ENCODE measurements around the gene STXBP5. TPM values are rescaled to one million over a fixed set of nuclear protein-coding genes. Genes with fewer than 3 reads are reported as not detected.

Gene STXBP5
- total and polyA plus RNA-seq, 2 of the 4 experiments (the other 2 are of a cell fraction): 13.2 to 46.4 TPM

- no peaks in the 10 kb centered on the region for H3K9me1 ChIP-seq (ENCODE audit: insufficient read depth, low read length)
- intact Hi-C loops (cut with micrococcal nuclease): no loop called here
- H3K4me3 ChIP-seq (ENCODE audit: insufficient read depth, low read depth, low read length): no peak overlapping the region
- peaks cover 7% of the 10 kb centered on the region for H3K36me3 ChIP-seq (ENCODE audit: control insufficient read depth, insufficient read depth, low read length)
- no peak overlapping the region for H2AFZ ChIP-seq (replicated peaks; ENCODE audit: low read length, poor library complexity)
- BruUV-seq (replicated peaks): no TSS peak
- H3K27me3 ChIP-seq (ENCODE audit: control insufficient read depth, insufficient read depth, low read length): no peaks in the 10 kb centered on the region
- no peak overlapping the region for H4K91ac ChIP-seq (ENCODE audit: insufficient read depth, low read depth, low read length)
- no peak for ATAC-seq (ENCODE audit: low read depth)
- no peak overlapping the region for H3K23ac ChIP-seq (ENCODE audit: low read depth, low read length)
- no peak overlapping the region for H3K9ac ChIP-seq (ENCODE audit: low read depth, low read length)
- no peak overlapping the region for H3K14ac ChIP-seq (replicated peaks; ENCODE audit: low read depth, low read length)
- no peak overlapping the region for H3K4me2 ChIP-seq (ENCODE audit: low read depth, low read length)
- H3K4ac ChIP-seq (ENCODE audit: low read depth, low read length): no peak overlapping the region
- no peak overlapping the region for H2BK15ac ChIP-seq (ENCODE audit: low read depth, low read length)
- dilution Hi-C loops (cut with HindIII; ENCODE audit: low sequenced_read_pairs, unreplicated experiment): no loop called here
- ChIA-PET POLR2A (ENCODE audit: unreplicated experiment) (no interaction called here), CTCF (no interaction called here)
- H2BK20ac ChIP-seq (ENCODE audit: low read depth, low read length): no peak overlapping the region
- H3K56ac ChIP-seq (ENCODE audit: extremely low read depth, insufficient read depth, low read length): no peak overlapping the region
- in situ Hi-C loops (cut with MboI; ENCODE audit: low sequenced_read_pairs): no loop called here
- no peak overlapping the region for H2AK5ac ChIP-seq (ENCODE audit: low read depth, low read length)
- no peaks in the 10 kb centered on the region; a peak in 1 of 4 replicates for H3K79me1 ChIP-seq (ENCODE audit: low read depth in 1 of 2, low read length in 2 of 2)
- H2AK9ac ChIP-seq (replicated peaks; ENCODE audit: low read depth, low read length, poor library complexity): no peak overlapping the region
- TF ChIP-seq ELK1 (IDR thresholded peaks at IDR 0.05; ENCODE audit: borderline replicate concordance, low read depth, low read length): no peak
- TF ChIP-seq MXI1 (IDR thresholded peaks at IDR 0.05; ENCODE audit: borderline replicate concordance, low read depth, low read length): no peak
- no peak for TF ChIP-seq RCOR1 (IDR thresholded peaks at IDR 0.05; ENCODE audit: insufficient replicate concordance, low read length)
- TF ChIP-seq RAD21 (IDR thresholded peaks at IDR 0.05; ENCODE audit: low read length): no peak
- TF ChIP-seq CTCF (conservative IDR thresholded peaks at IDR 0.05; ENCODE audit: low read depth, low read length): no peak
- no peak for TF ChIP-seq CHD1 (IDR thresholded peaks at IDR 0.05; ENCODE audit: low read depth, low read length)
- TF ChIP-seq SMC3 (IDR thresholded peaks at IDR 0.05; ENCODE audit: low read depth, low read length): no peak
- TF ChIP-seq RFX5 (IDR thresholded peaks at IDR 0.05; ENCODE audit: low read depth, low read length): no peak
- TF ChIP-seq CEBPB (IDR thresholded peaks at IDR 0.05; ENCODE audit: low read depth, low read length): no peak
- no peak for TF ChIP-seq POLR2A (IDR thresholded peaks at IDR 0.05; ENCODE audit: low read depth, low read length)
- TF ChIP-seq MAZ (IDR thresholded peaks at IDR 0.05; ENCODE audit: borderline replicate concordance, low read depth, low read length): no peak
- TF ChIP-seq MAFK (IDR thresholded peaks at IDR 0.05; ENCODE audit: low read depth, low read length): no peak
- TF ChIP-seq USF2 (IDR thresholded peaks at IDR 0.05; ENCODE audit: low read depth, low read length): no peak
- no peak for TF ChIP-seq FOS (IDR thresholded peaks at IDR 0.05; ENCODE audit: low read depth, low read length)
- TF ChIP-seq NFE2L2 (IDR thresholded peaks at IDR 0.05; ENCODE audit: low read depth, low read length): no peak
- TF ChIP-seq BHLHE40 (IDR thresholded peaks at IDR 0.05; ENCODE audit: low read depth, low read length): no peak
- H2BK5ac ChIP-seq (ENCODE audit: low read depth, low read length, poor library complexity, severe bottlenecking): no peak overlapping the region
- no peaks in the 10 kb centered on the region for H3K9me3 ChIP-seq (ENCODE audit: control insufficient read depth, insufficient read depth, low read length)
- H4K8ac ChIP-seq (ENCODE audit: low read depth in 2 of 2, low read length in 2 of 2): no peak overlapping the region
- H3K4me1 ChIP-seq (ENCODE audit: control insufficient read depth, insufficient read depth, low read length): no peaks in the 10 kb centered on the region
- no peak overlapping the region for H3K18ac ChIP-seq (ENCODE audit: low read depth, low read length)
- DNase-seq: no peak
- H2BK120ac ChIP-seq (ENCODE audit: low read depth, low read length): no peak overlapping the region
- no peaks in the 10 kb centered on the region for H4K20me1 ChIP-seq (ENCODE audit: insufficient read depth, low read length)
- H4K5ac ChIP-seq (ENCODE audit: low read depth, low read length): no peak overlapping the region
- no CpG with 5 or more reads among the region's 1 CpG for WGBS, 2 experiments (ENCODE audit: extremely low coverage in 2 of 2, insufficient read length in 1 of 2)
- H3K27ac ChIP-seq (ENCODE audit: insufficient read depth, low read length): no peak overlapping the region
Observed at GRCh38 chr6:147347882-147348575, 143.8 kb downstream of the STXBP5 start.

Measured in IMR-90 (cell line).